PC-9 (cell line): Measurements from ENCODE around the gene TUBGCP2. TPM values are rescaled to one million over a fixed set of nuclear protein-coding genes. Genes with fewer than 3 reads are reported as not detected.
A peak's percentile ranks its signal among the peaks of the same experiment; 100 is the strongest.

Experiments used
- BruUV-seq: library from RNA; stranded (reverse); fragments of 400-500 nt; replicated peaks from 2 replicates; lab custom pipeline; 2021; lab: Mats Ljungman, UMichigan
- CTCF ChIA-PET: fragments of 300-600 bp; sonication (Branson Sonifier 250); formaldehyde crosslinking; loops from one replicate; lab custom pipeline; 2022; ENCODE audit warnings: antibody characterized with exemption; lab: Charles Lee
- POLR2A ChIA-PET: fragments of 300-600 bp; sonication (Branson Sonifier 250); formaldehyde crosslinking; loops from one replicate; lab custom pipeline; 2022; ENCODE audit warnings: antibody characterized with exemption; ENCODE audit not compliant: unreplicated experiment; lab: Charles Lee
- DNase-seq, 2 experiments: peaks; one replicate each; pipeline versions ENCODE4 v3.0.0 to v3.0.0-alpha.2; 2015 to 2022; ENCODE audit warnings: mixed read lengths in 1 of 2
- H2AFZ ChIP-seq: fragments of 200-600 bp; sonication (generic); 2 replicates; pipeline ENCODE4 v1.8.1; 2017; ENCODE audit warnings: antibody characterized with exemption
- H3F3A ChIP-seq: fragments of 200-600 bp; sonication (generic); 2 replicates; pipeline ENCODE4 v1.8.1; 2017; ENCODE audit warnings: antibody characterized with exemption, mild to moderate bottlenecking, low read depth; ENCODE audit not compliant: insufficient read depth
- H3K27ac ChIP-seq: fragments of 200-600 bp; sonication (generic); 2 replicates; pipeline ENCODE4 v1.6.1; 2016; ENCODE audit warnings: mixed run types
- H3K27me3 ChIP-seq: fragments of 200-600 bp; sonication (generic); 2 replicates; pipeline ENCODE4 v1.6.1; 2016; ENCODE audit warnings: low read depth, mixed run types; ENCODE audit not compliant: insufficient read depth
- H3K36me3 ChIP-seq: fragments of 200-600 bp; sonication (generic); 2 replicates; pipeline ENCODE4 v1.6.1; 2016; ENCODE audit warnings: low read depth, mixed run types
- H3K4me1 ChIP-seq: fragments of 200-600 bp; sonication (generic); replicated peaks from 2 replicates; pipeline ENCODE4 v1.6.1; 2016; ENCODE audit warnings: mixed run types; ENCODE audit not compliant: insufficient read depth
- H3K4me2 ChIP-seq: fragments of 200-600 bp; sonication (generic); 2 replicates; pipeline ENCODE4 v1.6.1; 2017; ENCODE audit warnings: mixed run types
- H3K4me3 ChIP-seq: fragments of 200-600 bp; sonication (generic); 2 replicates; pipeline ENCODE4 v1.6.1; 2016; ENCODE audit warnings: mixed run types
- H3K79me2 ChIP-seq: fragments of 200-600 bp; sonication (generic); 2 replicates; pipeline ENCODE4 v1.6.1; 2017; ENCODE audit warnings: low read depth, mixed run types
- H3K9me2 ChIP-seq: fragments of 200-600 bp; sonication (generic); 2 replicates; pipeline ENCODE4 v1.8.1; 2017; ENCODE audit warnings: mild to moderate bottlenecking; ENCODE audit not compliant: insufficient read depth
- H3K9me3 ChIP-seq: fragments of 200-600 bp; sonication (generic); 2 replicates; pipeline ENCODE4 v1.8.1; 2016; ENCODE audit warnings: low read depth; ENCODE audit not compliant: insufficient read depth
- H4K20me1 ChIP-seq: fragments of 200-600 bp; sonication (generic); 2 replicates; pipeline ENCODE4 v1.8.1; 2017; ENCODE audit not compliant: insufficient read depth
- CTCF ChIP-seq: fragments of 200-600 bp; sonication (generic); conservative IDR thresholded peaks from 2 replicates; pipeline ENCODE4 v1.6.1; 2017; ENCODE audit warnings: mixed run types, antibody characterized with exemption, mild to moderate bottlenecking, moderate library complexity
- EZH2 ChIP-seq: fragments of 200-600 bp; sonication (generic); IDR thresholded peaks from 2 replicates; pipeline ENCODE4 v1.8.0; 2017; ENCODE audit warnings: antibody characterized with exemption, low read depth
- intact Hi-C: fragments of 100-400 bp; cut with micrococcal nuclease; formaldehyde crosslinking; loops from one replicate; pipeline ENCODE4 v1.10.0; 2022; ENCODE audit not compliant: unreplicated experiment
- total RNA-seq: library from RNA; stranded (reverse); gene quantifications from 2 replicates; pipeline ENCODE4 v1.2.3, GENCODE V29; 2021

Gene TUBGCP2
- total RNA-seq, 1 experiment from 2014 or later = 52.8 TPM

- no peak overlapping the region for H3K4me2 ChIP-seq
- no peaks in the 10 kb centered on the region for H3K9me3 ChIP-seq
- H2AFZ ChIP-seq = no peak overlapping the region
- BruUV-seq = no TSS peak
- no peaks in the 10 kb centered on the region for H3K36me3 ChIP-seq
- TF ChIP-seq CTCF = no peak
- TF ChIP-seq EZH2 = no peak
- peaks cover 11% of the 10 kb centered on the region for H3K4me1 ChIP-seq
- no peak overlapping the region for H3K4me3 ChIP-seq
- H4K20me1 ChIP-seq = peaks cover 8% of the 10 kb centered on the region
- no peaks in the 10 kb centered on the region for H3F3A ChIP-seq
- peaks cover 26% of the 10 kb centered on the region for H3K79me2 ChIP-seq
- ChIA-PET CTCF (no interaction called here), POLR2A (no interaction called here)
- H3K27me3 ChIP-seq = no peaks in the 10 kb centered on the region
- intact Hi-C loops = no loop called here
- H3K9me2 ChIP-seq = no peaks in the 10 kb centered on the region
- H3K27ac ChIP-seq = no peak overlapping the region
- DNase-seq = no peak
These were observed 2.1 kb upstream of the TUBGCP2 start for GRCh38 chr10:133310789-133311188.

- Histone ChIP-seq H3K4me3 (no peak overlapping the region), H2AFZ (no peak overlapping the region), H3F3A (no peaks in the 10 kb centered on the region), H3K36me3 (no peaks in the 10 kb centered on the region), H3K27ac (no peak overlapping the region), H3K4me1 (peaks cover 11% of the 10 kb centered on the region), H3K4me2 (no peak overlapping the region), H3K79me2 (peaks cover 30% of the 10 kb centered on the region), H4K20me1 (peaks cover 8% of the 10 kb centered on the region), H3K9me3 (no peaks in the 10 kb centered on the region), H3K9me2 (no peaks in the 10 kb centered on the region), H3K27me3 (no peaks in the 10 kb centered on the region)
- no TSS peak for BruUV-seq
- ChIA-PET POLR2A (no interaction called here), CTCF (no interaction called here)
- TF ChIP-seq CTCF (no peak), EZH2 (no peak)
- intact Hi-C loops = no loop called here
- DNase-seq = no peak
These were observed 1.7 kb upstream of the TUBGCP2 start for GRCh38 chr10:133310399-133310755.

- BruUV-seq = TSS peak; percentile 43
- H3K4me2 ChIP-seq = peak overlapping the region; percentile 77
These were observed 1.2 kb upstream of the TUBGCP2 start for GRCh38 chr10:133309720-133310398.

More at GRCh38 chr10:133309720-133310398, 1.2 kb upstream of the TUBGCP2 start:
- DNase-seq = no peak
- Histone ChIP-seq H3K4me1 (peaks cover 11% of the 10 kb centered on the region), H2AFZ (no peak overlapping the region), H3F3A (no peaks in the 10 kb centered on the region), H3K9me2 (no peaks in the 10 kb centered on the region), H3K36me3 (no peaks in the 10 kb centered on the region), H3K4me3 (peak overlapping the region; percentile 50; the same call in 1 of the 2 replicates), H4K20me1 (peaks cover 8% of the 10 kb centered on the region), H3K79me2 (peaks cover 33% of the 10 kb centered on the region), H3K27ac (no peak overlapping the region), H3K27me3 (no peaks in the 10 kb centered on the region), H3K9me3 (no peaks in the 10 kb centered on the region)
- TF ChIP-seq CTCF = no peak
- TF ChIP-seq EZH2 = no peak
- ChIA-PET POLR2A (no interaction called here), CTCF (interaction anchor here (0.6 kb wide), 1 partner anchor 471 kb away, joined by 3 read pairs; no protein-coding TSS in a partner anchor)
- intact Hi-C loops = loop anchor here (2.0 to 10.0 kb wide), 2 partner anchors 53 to 165 kb away; no protein-coding TSS in a partner anchor
